ENCODE data around the gene DLG5. TPM values are rescaled to one million over a fixed set of nuclear protein-coding genes. Genes with fewer than 3 reads are reported as not detected.

The DLG5 gene
- total RNA-seq, 1 donor from 2014 or later, result 45.3 TPM

DNA sequence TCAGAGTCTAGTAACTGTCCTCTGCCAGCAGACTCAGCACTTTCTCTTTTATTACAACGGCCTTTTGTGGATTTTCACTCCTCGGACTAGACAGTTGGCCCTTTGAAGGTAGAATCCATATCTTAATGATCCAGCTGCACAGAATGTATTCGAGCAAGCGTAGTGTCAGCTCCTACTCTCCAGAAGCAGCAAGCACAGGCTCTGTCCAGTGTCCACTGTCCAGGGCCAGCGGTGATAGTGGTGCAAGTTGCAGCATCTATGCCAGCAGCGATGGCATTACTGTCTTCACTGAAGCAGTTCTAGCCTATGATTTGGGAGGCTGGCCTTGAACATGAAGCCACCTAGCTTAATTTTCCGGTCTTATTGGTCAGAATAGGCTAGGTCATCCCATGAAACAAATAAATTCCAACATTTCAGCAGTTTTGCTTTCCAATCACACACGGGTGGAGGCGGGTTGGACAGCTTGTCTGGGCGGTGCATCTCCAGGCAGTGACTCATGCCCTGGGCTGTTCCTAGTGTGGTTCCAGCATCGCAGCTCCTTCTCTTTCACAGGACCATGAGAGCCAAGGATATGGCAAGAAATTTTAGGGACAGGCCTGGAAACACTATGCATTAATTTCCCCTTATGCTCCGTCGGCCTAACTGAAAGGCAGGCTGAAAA, 180.4 kb downstream of the DLG5 start:
- DNase-seq (ENCODE audit: low read depth) (peak; percentile 58), FAIRE-seq (no peak)
- H3K27me3 ChIP-seq (ENCODE audit: control insufficient read depth, insufficient read depth, low read length), result no peaks in the 10 kb centered on the region
- no peak for TF ChIP-seq CTCF (IDR thresholded peaks at IDR 0.05; ENCODE audit: insufficient read depth, low read length, severe bottlenecking)
- no peaks in the 10 kb centered on the region for H3K36me3 ChIP-seq (ENCODE audit: control insufficient read depth, insufficient read depth, low read length)
- H3K4me3 ChIP-seq (ENCODE audit: low read depth, low read length), result no peak overlapping the region

GRCh38 chr10:77744245-77744644, 182.3 kb downstream of the DLG5 start:
- no peak for TF ChIP-seq CTCF (IDR thresholded peaks at IDR 0.05; ENCODE audit: insufficient read depth, low read length, severe bottlenecking)
- FAIRE-seq (no peak), DNase-seq (ENCODE audit: low read depth) (peak; percentile 88)

DNA sequence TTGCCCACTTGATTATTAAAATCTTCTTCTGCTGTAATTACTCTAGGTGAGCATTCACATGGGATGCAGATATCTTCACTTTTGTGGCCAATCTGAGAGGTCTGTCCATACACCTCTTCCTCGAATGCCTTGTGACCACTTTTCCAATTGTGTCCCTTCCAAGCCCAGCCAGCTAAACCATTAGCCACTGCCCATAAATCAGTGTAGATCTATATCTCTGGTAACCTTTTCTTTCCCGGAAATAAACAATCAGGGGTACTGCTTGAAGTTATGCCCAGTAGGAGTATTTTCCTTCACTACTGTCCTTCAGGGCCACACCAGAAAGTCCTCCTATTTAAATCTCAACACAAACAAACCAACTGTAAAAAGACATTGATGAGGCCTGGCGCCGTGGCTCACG, 184.4 kb downstream of the DLG5 start:
- no peak for FAIRE-seq

More at GRCh38 chr10:77744245-77744644, 182.3 kb downstream of the DLG5 start:
- no peaks in the 10 kb centered on the region for H3K27me3 ChIP-seq (ENCODE audit: control insufficient read depth, insufficient read depth, low read length)
- H3K36me3 ChIP-seq (ENCODE audit: control insufficient read depth, insufficient read depth, low read length), result no peaks in the 10 kb centered on the region
- no peak overlapping the region for H3K4me3 ChIP-seq (ENCODE audit: low read depth, low read length)

DNA sequence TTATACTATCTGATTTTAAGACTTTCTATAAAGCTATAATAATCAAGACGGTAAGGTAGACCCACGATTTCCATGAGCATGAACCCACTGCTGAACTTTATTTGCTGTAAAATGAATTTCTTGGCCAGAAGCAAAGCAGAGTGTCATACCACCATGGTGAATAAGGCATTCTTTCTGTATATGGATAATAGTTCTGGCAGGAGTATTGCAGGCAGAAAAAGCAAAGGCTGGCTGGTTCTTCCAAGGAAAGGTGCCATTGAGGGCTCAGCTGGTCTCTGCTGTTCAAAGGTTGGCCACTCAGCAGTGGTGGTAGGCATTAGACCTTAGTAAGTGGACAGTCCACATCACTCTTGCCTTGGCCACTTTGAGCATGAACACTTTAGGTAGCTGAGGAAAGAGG, 184.8 kb downstream of the DLG5 start:
- no peak for TF ChIP-seq CTCF (IDR thresholded peaks at IDR 0.05; ENCODE audit: insufficient read depth, low read length, severe bottlenecking)
- no peak for DNase-seq (ENCODE audit: low read depth)
- H3K36me3 ChIP-seq (ENCODE audit: control insufficient read depth, insufficient read depth, low read length), result no peaks in the 10 kb centered on the region
- no peaks in the 10 kb centered on the region for H3K27me3 ChIP-seq (ENCODE audit: control insufficient read depth, insufficient read depth, low read length)
- H3K4me3 ChIP-seq (ENCODE audit: low read depth, low read length), result no peak overlapping the region
- FAIRE-seq, result no peak

More for the DNA sequence above, 184.4 kb downstream of the DLG5 start:
- DNase-seq (ENCODE audit: low read depth), result no peak
- Histone ChIP-seq H3K4me3 (ENCODE audit: low read depth, low read length) (no peak overlapping the region), H3K27me3 (ENCODE audit: control insufficient read depth, insufficient read depth, low read length) (no peaks in the 10 kb centered on the region), H3K36me3 (ENCODE audit: control insufficient read depth, insufficient read depth, low read length) (no peaks in the 10 kb centered on the region)
- no peak for TF ChIP-seq CTCF (IDR thresholded peaks at IDR 0.05; ENCODE audit: insufficient read depth, low read length, severe bottlenecking)

Other genes starting within 250 kb of the DLG5 start
- gene POLR3A, start 102.8 kb upstream of the DLG5 start, total RNA-seq, result 13.7 and 14.7 TPM in 2 replicates
- 2,740 and 5,046 TPM in 2 replicates for gene RPS24, start 107.1 kb upstream of the DLG5 start, total RNA-seq